NCI-H1417 treated with DMSO at 0.1 percent for 48 hours (cell line): ENCODE data around the gene CEP57L1.

Experiments
- DNase-seq: peaks from one replicate; lab custom pipeline; 2025; lab: John Stamatoyannopoulos, UW

The CEP57L1 gene

GRCh38 chr6:109095036-109095834 is at the start of gene CEP57L1:
Gene CEP57L1 (plus strand): TSS chr6:109095507. CDS start chr6:109145222, 49,715 bp downstream.
- DNase-seq = peak; percentile 98

GRCh38 chr6:109048176-109048575 is 47.1 kb upstream of the CEP57L1 start:
- DNase-seq = no peak

GRCh38 chr6:109048670-109049415 is 46.5 kb upstream of the CEP57L1 start:
- DNase-seq = no peak

DNA sequence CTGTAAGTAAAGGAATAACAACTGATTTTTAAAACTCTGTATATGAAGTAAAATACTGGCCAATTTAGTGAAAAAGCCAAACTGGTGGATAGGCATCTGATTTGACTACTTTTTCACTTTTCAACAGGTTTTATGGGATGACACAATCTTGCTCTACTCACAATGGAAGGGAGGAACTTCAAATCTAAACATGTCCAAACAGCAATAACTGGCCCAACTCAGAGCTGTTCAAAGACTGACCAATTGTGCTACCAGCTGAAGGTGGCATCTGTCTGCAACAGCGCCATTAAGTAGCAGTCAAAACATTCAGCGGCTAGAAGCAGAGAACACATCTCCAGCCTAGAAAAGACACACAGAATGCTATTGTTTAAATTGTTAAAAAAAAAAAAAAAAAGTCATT is 45.3 kb upstream of the CEP57L1 start:
- DNase-seq = no peak

- DNase-seq = no peak
These were observed 44.7 kb upstream of the CEP57L1 start for GRCh38 chr6:109050447-109051102.

GRCh38 chr6:109051301-109052017 is 43.8 kb upstream of the CEP57L1 start:
- DNase-seq = no peak

DNA sequence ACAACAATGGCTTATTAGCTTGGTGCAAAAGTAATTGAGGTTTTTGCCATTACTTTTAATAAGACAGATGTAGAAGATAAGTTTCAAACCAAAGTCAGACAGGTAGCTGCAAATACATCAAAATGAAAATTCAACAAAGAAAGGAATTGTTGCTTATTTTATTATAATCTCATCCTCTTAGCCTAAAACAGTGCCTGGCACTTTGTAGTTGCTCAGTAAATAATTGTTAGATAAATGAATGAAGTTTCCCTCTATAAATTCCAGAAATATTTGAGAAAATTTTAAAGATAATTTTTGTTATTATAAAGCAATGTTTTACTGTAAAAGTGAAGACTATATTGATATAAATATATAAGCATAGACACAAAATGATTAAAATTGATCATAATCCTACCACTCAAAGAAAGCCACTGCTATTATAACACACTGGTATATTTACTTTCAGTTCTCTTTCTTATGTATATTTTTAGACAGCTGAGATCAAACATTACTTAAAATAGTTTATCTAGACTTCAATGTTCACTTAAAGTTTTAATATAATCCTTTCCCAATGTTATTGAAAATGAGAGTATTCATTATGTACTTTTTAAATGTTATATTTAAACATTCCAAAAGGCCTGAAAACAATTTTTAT is 43.2 kb upstream of the CEP57L1 start:
- DNase-seq = no peak

DNA sequence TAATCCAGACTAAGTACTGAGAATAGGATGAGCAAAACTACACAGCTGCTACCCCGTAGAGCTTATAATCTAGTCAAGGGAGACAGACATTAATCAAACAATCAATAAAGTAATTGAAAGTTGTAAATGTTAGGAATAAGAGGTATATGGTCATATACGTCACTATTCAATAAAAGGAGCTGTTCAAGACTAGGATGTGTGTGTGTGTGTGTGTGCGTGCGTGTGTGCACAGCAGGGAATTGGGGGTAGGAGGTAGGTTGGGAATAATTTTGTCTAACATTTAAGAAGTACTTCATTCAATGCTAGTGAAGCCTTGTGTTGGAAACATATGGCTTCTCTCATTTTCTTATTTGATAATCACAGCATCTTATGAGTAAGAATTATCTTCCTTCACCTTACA is 42.5 kb upstream of the CEP57L1 start:
- DNase-seq = no peak

- DNase-seq = no peak
These were observed 42.0 kb upstream of the CEP57L1 start for GRCh38 chr6:109053336-109053735.

GRCh38 chr6:109055771-109056235 is 39.5 kb upstream of the CEP57L1 start:
- no peak for DNase-seq

DNA sequence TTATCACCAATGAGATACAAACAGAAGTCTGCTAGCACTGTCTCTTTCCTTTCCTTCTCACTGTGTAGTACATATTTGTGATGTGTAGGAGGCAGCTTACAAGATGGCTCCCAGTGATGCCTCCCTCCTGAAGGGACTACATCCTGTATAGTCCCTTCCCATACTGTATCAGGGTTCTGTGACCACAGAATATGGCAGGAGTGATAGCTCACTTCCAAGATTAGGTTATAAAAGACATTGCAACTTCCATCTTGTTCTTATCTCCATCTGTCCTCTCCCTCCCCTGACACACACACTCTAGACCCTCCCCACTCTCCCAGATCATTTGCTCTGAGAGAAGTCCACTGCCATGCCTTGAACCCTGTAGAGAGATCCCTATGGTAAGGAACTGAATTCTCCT is 38.6 kb upstream of the CEP57L1 start:
- DNase-seq = no peak

- no peak for DNase-seq
These were observed 36.7 kb upstream of the CEP57L1 start for GRCh38 chr6:109058620-109059019.

GRCh38 chr6:109059153-109059552 is 36.2 kb upstream of the CEP57L1 start:
- DNase-seq = no peak

GRCh38 chr6:109059571-109060021 is 35.7 kb upstream of the CEP57L1 start:
- no peak for DNase-seq

- no peak for DNase-seq
These were observed 34.7 kb upstream of the CEP57L1 start for GRCh38 chr6:109060571-109060970.

- DNase-seq = no peak
These were observed 33.1 kb upstream of the CEP57L1 start for GRCh38 chr6:109062216-109062615.

- DNase-seq = no peak
These were observed 32.4 kb upstream of the CEP57L1 start for GRCh38 chr6:109062767-109063352.

GRCh38 chr6:109069746-109070145 is 25.6 kb upstream of the CEP57L1 start:
- DNase-seq = no peak

DNA sequence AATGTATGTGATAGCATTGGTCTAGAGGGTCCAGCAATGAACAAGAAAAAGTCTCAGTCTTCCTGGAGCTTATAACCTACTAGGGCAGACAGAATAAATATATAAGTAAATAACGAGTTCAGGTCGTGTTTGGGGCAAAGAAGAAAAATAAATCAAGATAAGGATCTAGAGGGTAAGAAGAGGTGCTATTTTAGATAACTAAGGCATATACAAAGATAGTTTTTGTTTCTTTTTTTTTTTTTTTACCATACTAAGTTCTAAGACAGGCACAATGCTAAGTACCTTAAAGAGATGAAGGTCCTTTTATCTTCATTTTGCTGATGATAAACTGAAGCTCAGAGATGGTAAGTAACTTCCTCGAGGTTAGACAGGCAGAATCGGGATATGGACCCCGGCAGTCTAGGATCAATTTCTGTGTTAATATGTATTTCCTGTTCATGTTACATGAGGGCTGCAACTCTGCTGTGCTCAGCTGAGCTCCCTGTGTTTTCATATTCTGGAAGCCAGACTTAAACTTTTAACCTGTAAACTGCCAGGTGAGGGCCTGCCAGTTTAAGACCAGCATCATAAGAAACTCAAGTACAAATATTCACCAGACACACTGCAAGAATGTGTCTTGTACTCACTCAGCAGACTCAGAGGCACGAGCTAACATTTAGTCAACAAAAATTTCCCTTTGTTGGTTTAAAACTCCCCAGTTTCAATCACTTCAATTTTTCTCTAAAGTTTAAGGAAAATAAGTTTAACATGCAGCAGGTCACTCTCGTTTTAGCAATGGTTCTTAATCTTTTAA is 24.0 kb upstream of the CEP57L1 start:
- no peak for DNase-seq
